CMK (cell line): Measurements from ENCODE around the gene ROMO1.

Experiments used
- DNase-seq: peaks from one replicate; pipeline ENCODE4 v3.0.0-alpha.2; 2010; ENCODE audit warnings: low read depth

ROMO1 gene

DNA sequence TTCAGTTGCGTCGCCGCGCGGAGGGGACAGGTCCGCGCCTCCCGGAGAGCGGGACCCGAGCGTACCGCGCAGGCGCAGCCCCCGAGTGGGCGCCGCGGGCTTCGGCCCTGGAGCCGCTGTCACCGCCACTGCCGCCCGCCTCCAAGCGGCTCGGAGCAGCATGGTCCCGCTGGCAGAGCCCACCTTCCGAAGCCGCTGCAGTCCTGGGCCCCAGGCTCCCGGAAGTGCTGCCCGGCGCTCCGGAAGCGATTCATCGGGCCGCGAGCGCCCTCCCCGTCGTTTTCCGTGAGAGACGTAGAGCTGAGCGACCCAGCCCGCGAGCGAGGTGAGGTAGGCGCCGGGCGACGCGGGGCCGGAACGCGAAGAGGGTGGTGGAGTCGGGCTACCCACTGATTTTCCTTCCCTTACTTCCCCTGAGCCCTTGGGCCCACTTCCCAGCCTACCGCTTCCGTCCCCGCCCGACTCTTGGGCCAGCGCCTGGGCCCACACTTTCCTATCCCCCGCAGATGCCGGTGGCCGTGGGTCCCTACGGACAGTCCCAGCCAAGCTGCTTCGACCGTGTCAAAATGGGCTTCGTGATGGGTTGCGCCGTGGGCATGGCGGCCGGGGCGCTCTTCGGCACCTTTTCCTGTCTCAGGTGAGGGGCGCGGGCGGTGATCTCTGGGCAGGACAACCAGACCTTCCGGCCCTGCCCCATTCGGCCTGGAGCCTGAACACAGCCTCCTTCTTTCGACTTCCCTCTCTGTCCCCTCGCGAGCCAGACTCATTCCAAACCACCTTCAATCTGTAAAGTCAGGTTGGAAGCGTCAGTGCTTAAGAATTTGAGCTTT is at the start of gene ROMO1, which contains the start of gene NFS1:
ROMO1 (plus strand) TSS at position 279 of the 830 bp plus-strand sequence; CDS start at position 507, 228 bp downstream.
NFS1 (minus strand) TSS at position 226 of the 830 bp plus-strand sequence; CDS start at position 162, 64 bp downstream.
- peak; percentile 76 for DNase-seq

DNA sequence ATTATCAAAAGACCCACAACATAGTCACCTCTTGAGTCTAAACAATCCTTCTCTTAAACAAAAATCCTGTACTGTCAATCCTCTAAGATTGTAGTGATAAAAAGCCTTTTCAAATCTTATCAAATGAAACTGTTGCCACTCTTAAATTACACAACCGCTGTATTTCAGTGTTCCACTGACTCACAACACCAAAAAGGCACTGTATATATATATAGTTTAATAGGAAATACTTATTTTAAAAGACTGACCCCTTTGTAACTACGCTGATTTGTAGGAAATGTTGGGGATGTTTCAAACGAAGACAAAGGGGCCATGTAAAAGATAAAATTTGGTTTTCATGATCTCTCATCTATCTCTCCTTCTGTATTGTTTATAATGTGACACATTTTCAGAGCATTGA is 48.6 kb upstream of the ROMO1 start:
- DNase-seq = no peak

GRCh38 chr20:35651958-35652357 is 47.2 kb upstream of the ROMO1 start:
- DNase-seq = no peak

GRCh38 chr20:35652641-35653429 is 46.4 kb upstream of the ROMO1 start:
- no peak for DNase-seq

DNA sequence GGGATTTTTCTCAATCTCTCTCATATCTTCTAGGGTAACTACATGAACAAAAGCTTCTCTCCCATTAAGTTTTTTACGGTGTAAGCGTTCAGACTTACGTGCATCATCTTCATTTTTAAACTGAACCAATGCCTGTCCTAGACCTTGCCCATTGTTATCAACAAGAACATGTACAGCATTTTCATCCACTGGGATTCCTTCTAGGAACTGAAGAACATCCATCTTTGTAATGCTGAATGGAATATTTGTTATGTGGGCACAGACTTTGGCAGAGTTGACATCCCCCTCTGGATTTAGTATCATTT is 45.8 kb upstream of the ROMO1 start:
- DNase-seq = no peak

DNA sequence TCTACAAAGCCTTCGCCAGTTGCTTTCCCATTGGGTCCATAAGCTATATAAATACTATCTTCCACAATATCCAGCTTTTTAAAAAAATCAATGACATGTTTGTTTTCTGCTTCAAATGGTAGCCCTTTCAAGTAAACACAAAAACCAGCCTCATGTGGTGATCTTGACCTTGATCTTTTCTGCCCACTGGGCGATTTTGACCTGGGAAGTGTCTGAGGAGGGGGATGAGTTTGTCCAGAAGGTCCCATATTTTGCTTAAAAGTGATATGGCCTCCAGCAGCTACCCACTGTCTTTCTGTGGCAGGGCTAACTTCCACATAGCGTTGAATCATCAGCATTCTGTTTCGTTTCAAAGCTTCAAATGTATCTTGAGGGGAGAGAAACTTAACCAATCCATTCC is 45.3 kb upstream of the ROMO1 start:
- no peak for DNase-seq

- no peak for DNase-seq
Observed at GRCh38 chr20:35654415-35654814, 44.8 kb upstream of the ROMO1 start.

DNA sequence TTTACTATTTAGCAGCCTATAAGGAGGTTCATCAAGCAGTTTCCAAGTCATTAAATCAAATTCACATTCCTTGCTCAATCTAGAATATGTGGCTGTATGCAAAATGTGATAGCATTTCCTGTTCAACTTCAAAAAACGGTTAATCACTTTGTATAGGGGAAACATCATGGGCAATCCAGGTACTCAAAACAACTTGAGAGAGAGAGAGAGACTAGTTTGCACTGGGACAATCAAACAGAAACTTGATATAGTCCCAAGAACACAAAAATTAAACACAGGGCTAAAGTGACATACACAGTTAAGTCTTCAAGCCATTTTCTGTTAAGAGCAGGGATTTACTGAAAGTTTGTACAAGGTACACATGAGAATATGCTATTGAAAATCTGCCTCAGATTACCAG is 41.9 kb upstream of the ROMO1 start:
- no peak for DNase-seq

DNA sequence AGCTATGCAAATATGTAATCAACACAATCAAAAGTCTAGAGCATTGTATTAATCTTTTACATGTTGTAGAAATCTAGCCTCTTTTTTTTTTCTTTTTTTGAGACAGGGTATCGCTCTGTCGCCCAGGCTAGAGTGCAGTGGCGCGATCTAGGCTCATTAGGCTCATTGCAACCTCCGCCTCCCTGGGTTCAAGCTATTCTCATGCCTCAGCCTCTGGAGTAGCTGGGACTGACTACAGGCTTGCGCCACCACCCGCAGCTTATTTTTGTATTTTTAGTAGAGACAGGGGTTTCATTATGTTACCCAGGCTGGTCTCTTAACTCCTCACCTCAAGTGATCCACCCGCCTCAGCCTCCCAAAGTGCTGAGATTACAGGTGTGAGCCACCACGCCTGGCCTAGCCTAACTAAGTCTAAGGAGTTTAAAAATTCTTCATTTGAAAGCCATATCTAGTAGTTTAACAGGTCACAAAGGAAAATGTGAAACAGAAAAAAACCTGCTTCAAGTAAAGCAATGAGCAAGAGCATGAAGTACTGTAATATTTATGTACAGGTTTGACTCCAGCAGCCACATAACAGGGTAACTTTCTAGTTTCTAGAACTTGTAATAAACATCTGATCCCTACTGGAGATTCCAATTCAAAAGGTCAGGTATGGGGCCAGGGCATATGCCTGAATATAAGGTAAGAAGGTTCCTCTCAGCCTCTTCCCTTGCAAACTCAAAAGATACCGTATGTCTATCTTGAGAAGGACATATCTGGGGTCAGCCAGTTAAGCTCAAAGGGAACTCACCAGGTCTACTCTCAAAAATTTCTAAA is 38.9 kb upstream of the ROMO1 start:
- no peak for DNase-seq

GRCh38 chr20:35661053-35661452 is 38.2 kb upstream of the ROMO1 start:
- DNase-seq = no peak

GRCh38 chr20:35661908-35662307 is 37.3 kb upstream of the ROMO1 start:
- no peak for DNase-seq

DNA sequence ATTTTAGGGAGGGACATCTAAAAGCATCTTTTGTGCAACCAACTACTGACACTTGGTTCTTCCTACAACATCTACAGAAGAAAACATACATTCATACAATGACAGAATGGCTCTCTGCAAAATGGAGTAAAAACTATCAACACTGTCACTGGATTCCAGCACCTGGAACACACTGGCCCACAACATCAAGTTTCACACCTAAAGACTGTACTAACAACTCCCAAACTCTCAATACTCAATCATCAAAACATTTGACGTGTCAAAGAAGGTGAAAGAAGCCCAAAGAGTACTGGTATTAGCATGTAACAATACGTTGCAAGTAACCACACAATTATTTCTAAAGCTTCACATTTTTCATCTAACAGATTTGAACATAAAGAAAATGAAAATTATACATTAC is 36.7 kb upstream of the ROMO1 start:
- DNase-seq = no peak

DNA sequence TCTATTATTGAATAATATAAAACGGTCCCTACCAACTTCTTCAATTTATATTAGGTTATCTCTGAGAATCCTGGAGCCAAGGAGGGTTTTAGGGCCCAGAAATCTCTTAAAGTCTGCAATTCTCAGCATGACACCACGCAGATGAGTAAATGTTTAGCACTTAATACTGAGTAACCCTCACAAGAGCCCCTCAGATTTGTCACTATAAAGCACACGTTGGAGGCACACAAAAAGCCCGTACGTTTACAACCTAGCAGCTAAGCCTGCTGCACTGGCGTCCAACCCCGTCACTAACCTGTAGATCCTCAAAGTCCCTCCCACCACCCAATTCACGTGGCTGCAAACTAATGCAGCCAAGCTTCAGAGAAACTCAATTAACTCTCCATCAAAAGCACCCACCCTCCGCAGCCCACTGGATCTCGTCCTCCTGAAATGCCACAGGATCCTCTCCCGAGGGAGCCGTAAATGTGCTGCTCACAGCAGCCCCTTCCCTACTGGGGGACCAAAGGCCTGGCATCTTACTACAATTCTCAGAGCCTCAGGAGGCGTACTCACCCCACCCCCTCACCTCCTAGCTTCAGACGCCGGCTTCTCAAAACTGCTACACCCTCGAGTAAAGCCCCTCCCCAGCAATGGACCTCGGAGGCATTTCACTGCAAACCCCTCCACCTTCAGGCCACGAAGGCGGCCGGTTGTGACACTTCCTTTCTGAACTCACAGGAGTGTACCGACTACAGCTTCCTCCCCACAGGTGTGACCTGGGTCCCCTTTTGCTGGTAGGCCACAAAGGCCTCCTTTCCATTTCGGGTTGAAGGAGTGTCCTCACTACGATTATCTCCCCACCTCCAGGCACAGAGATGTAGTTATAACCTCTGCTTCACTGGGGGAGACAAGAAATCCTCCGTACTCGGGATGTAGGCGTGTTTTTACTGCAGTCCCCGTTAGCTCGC is 35.4 kb upstream of the ROMO1 start:
- no peak for DNase-seq

DNA sequence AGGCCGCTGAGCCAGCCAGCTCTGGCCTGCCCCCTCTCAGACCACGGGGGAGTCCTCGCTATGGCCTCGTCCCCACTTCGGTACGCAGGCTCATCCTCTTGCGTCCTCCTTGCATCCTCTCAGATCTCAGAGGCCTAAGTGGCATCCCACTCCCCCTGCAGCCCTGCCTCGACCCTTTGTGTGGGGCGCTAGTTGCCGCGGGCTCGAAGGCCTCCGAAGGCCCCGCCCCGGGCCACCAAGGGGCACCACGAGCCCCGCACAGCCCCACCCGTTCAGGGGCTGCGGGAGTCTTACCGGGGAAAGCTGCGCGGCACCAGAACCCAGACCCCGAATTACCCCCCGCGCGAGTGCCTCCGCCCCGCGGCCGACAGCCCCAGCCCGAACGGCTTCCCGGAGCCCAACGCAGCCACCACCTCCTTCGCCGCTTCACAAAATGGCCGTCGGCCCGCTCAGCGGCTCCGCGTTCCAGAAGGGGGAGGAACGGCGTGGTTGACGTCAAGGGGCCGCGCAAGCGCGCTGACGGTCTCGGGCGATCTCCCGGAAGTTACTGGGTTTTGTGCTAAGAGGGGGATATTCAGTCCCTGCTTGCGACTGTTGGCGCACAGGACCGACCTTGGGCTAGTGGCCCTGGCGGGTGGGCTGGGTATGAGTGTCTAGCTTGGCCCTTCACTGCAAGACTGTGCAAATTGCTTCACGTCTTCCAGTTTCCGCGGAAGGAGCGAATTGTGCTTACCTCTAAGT is 34.6 kb upstream of the ROMO1 start, which contains the start of the genes CPNE1 and RBM12:
CPNE1 (minus strand) TSS at position 435 of the 741 bp plus-strand sequence. CDS start 31,977 bp downstream, outside the sequence.
RBM12 (minus strand) TSS at position 435 of the 741 bp plus-strand sequence. CDS start 9,578 bp downstream, outside the sequence.
- peak; percentile 83 for DNase-seq

- DNase-seq = no peak
Observed at GRCh38 chr20:35665949-35666288, 33.3 kb upstream of the ROMO1 start.

DNA sequence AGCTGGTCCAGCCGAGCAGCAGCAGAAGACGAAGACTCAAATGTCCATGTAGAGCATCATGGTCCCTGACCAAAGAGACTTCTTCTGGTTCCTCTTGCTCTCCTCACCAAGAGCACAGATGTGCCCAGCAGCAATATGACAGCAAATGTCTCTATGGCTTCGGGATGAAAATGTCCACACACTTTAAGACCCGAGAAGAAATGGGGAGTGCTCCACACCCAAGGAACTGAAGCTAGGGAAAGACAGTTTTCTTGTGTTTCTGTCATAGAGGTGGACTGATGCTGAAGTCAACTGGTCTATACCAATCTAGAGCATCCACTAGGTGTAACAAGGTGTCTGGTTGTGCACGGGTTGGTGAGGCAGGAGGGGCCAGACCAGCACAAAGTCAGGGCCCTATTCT is 30.0 kb upstream of the ROMO1 start:
- DNase-seq = no peak

GRCh38 chr20:35669681-35670080 is 29.5 kb upstream of the ROMO1 start:
- DNase-seq = no peak

- DNase-seq = no peak
Observed at GRCh38 chr20:35673884-35674283, 25.3 kb upstream of the ROMO1 start.

GRCh38 chr20:35674921-35675320 is 24.3 kb upstream of the ROMO1 start:
- DNase-seq = no peak

DNA sequence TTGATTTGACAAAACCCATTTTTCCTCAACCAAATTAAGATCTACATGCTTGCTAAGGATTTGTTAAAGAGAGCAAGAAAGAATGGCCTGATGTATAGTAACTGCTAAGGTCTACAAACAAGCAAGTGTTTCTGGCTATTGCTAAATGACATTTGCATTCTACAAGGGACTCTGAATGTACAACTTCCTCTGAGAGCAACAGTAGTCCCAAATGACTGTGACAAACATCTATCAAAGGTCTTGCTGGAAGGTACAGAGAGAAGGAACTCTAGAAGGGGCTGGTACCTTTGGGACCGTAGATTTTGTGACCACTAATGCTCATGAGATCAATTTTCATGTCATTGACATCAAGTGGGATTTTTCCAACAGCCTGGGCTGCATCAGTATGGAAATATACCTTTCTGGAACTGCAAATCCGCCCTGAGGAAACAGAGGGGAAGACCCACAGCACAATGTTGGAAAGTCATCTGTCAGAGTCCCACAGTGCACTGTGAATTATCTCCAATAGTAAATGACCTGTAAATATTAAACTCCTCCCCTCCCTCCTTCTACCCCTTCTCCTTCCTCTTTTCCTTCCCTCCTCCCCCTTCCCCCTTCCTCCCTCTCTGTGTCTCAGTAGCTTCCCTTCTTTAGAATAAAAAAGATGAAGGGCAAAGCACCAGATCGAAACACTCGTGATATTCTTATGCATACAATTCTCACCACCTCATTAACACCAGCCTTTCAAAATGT is 18.6 kb upstream of the ROMO1 start:
- DNase-seq = no peak
